Caki2 (cell line): ENCODE results near the gene FLCN. TPM values are rescaled to one million over a fixed set of nuclear protein-coding genes. Genes with fewer than 3 reads are reported as not detected.

Experiments used
- DNase-seq: peaks from one replicate; pipeline ENCODE4 v3.0.0-alpha.2; 2015; ENCODE audit warnings: low read depth
- in situ Hi-C: cut with HindIII; loops from 2 replicates; pipeline ENCODE4 v1.10.0; 2016; ENCODE audit warnings: low sequenced_read_pairs, low pct_unique_long_range_greater_than_20kb, mixed read lengths
- total RNA-seq: library from RNA; depleted of rRNA; stranded (reverse); fragments of >200 nt; shearing (Covaris generic); gene quantifications from 2 replicates; pipeline ENCODE4 v1.2.3, GENCODE V29; 2014; ENCODE audit warnings: low replicate concordance

The FLCN gene
- total RNA-seq, 1 experiment from 2014 or later = 62.3 TPM

- no peak for DNase-seq
- in situ Hi-C loops = no loop called here
These were observed 5.3 kb upstream of the FLCN start for GRCh38 chr17:17242246-17242645.

- no peak for DNase-seq
- in situ Hi-C loops = no loop called here
These were observed 4.7 kb upstream of the FLCN start for GRCh38 chr17:17241656-17242055.

GRCh38 chr17:17239832-17240231 lies 2.9 kb upstream of the FLCN start:
- in situ Hi-C loops = no loop called here
- no peak for DNase-seq

GRCh38 chr17:17236295-17237025 lies 508 bp downstream of the FLCN start:
- in situ Hi-C loops = no loop called here
- peak; percentile 22 for DNase-seq

- in situ Hi-C loops = no loop called here
- peak; percentile 11 for DNase-seq
These were observed 1.5 kb downstream of the FLCN start for GRCh38 chr17:17235212-17236174.

- no peak for DNase-seq
- in situ Hi-C loops = no loop called here
These were observed 4.7 kb downstream of the FLCN start for GRCh38 chr17:17232303-17232621.

- DNase-seq = no peak
- in situ Hi-C loops = no loop called here
These were observed 5.2 kb downstream of the FLCN start for GRCh38 chr17:17231621-17232302.

- in situ Hi-C loops = no loop called here
- no peak for DNase-seq
These were observed 7.3 kb downstream of the FLCN start for GRCh38 chr17:17229416-17230384.

- no peak for DNase-seq
- in situ Hi-C loops = no loop called here
These were observed 8.3 kb downstream of the FLCN start for GRCh38 chr17:17228521-17229279.

- in situ Hi-C loops = no loop called here
- DNase-seq = no peak
These were observed 9.1 kb downstream of the FLCN start for GRCh38 chr17:17227608-17228520.

- no peak for DNase-seq
- in situ Hi-C loops = no loop called here
These were observed 10.3 kb downstream of the FLCN start for GRCh38 chr17:17226451-17227265.

- in situ Hi-C loops = no loop called here
- DNase-seq = no peak
These were observed 11.1 kb downstream of the FLCN start for GRCh38 chr17:17225901-17226300.

- in situ Hi-C loops = no loop called here
- DNase-seq = no peak
These were observed 12.8 kb downstream of the FLCN start for GRCh38 chr17:17224137-17224536.

GRCh38 chr17:17223736-17224135 lies 13.2 kb downstream of the FLCN start:
- no peak for DNase-seq
- in situ Hi-C loops = no loop called here

GRCh38 chr17:17221329-17221728 lies 15.6 kb downstream of the FLCN start:
- in situ Hi-C loops = no loop called here

GRCh38 chr17:17220529-17220928 lies 16.4 kb downstream of the FLCN start:
- in situ Hi-C loops = no loop called here
- no peak for DNase-seq

More at GRCh38 chr17:17221329-17221728, 15.6 kb downstream of the FLCN start:
- DNase-seq = no peak
